NCI-H748 treated with DMSO at 0.1 percent for 48 hours (cell line): ENCODE results near the gene PARD3.
"Not testable (repeated sequence)": the region's sequence is repeated elsewhere in the genome, so short reads cannot be mapped to it uniquely, and the experiment has no call there.

Experiments used
- DNase-seq: peaks from one replicate; lab custom pipeline; 2025; lab: John Stamatoyannopoulos, UW

PARD3 gene

DNA sequence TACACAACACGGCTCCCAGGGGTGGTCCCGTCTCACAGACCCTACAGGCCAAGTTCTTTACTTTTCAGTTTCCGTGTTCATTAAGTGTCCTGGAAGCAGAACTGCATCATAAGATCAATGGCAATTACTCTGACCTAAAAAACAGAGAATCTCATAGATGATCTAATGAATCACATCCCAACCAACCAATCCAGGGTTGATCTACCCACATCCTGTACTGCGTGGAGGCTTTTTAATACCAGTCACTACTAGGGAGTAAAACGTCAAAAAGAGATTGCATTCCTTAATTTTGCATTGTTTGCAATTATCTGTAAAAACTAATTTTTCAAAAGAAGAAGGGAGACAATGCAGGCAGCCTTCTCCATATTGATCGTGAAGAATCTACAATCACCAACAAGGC lies 72.6 kb downstream of the PARD3 start:
- no peak for DNase-seq

DNA sequence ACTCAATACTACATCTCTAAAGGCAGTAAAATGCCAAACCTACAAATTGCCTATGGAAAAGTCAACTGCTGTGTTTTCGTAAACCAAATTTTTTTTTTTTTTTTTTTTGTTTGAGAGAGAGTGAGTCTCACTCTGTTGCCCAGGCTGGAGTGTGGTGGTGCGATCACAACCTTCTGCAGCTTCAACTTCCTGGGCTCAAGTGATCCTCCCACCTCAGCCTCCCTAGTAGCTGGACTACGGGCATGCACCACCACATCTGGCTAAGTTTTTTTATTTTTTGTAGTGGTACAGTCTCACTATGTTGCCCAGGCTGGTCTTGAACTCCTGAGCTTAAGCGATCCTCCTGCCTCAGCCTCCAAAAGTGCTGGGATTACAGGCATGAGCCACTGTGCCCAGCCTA lies 74.0 kb downstream of the PARD3 start:
- DNase-seq = not testable (repeated sequence)

DNA sequence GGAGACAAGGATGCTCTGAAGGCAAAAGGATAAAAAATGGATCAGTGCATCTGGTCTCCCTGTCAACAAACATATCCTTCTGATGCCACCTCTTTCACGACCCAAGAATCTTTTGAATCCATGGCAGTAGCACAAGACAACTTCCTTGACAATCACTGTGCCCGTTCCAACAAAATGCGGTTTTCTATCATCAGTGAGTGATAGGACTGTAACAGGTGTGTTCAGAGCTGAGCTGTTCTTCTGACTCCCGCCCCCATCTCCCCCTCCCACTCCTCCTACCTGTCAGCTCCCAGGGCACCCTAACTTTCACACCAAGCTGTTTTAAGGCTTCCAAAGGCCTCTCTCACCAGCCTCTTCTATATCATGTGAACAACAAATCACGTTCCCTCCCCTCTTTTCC lies 74.8 kb downstream of the PARD3 start:
- no peak for DNase-seq

- DNase-seq = peak; percentile 23
These were observed 75.2 kb downstream of the PARD3 start for GRCh38 chr10:34739915-34740314.

DNA sequence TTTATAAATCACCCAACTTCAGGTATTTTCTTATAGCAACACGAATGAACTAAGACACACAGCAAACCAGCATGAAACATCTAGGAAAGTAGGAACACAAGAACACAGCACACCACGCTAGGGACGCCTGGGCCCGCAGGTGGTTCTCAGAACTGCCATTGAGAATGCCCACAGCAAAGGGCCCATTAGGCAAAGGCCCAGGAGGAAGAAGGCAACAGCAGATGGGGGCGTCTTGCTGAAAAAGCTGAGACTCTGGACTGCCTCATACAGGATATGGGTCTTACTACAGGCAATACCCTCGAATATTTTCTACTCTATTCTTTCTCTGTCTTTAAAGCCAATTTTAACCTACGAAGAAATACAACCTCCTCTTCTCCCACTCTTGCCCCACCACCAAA lies 77.3 kb downstream of the PARD3 start:
- no peak for DNase-seq

GRCh38 chr10:34736976-34737771 lies 77.9 kb downstream of the PARD3 start:
- no peak for DNase-seq

GRCh38 chr10:34734918-34735317 lies 80.2 kb downstream of the PARD3 start:
- DNase-seq = no peak

- DNase-seq = peak; percentile 5
These were observed 82.2 kb downstream of the PARD3 start for GRCh38 chr10:34732926-34733325.

DNA sequence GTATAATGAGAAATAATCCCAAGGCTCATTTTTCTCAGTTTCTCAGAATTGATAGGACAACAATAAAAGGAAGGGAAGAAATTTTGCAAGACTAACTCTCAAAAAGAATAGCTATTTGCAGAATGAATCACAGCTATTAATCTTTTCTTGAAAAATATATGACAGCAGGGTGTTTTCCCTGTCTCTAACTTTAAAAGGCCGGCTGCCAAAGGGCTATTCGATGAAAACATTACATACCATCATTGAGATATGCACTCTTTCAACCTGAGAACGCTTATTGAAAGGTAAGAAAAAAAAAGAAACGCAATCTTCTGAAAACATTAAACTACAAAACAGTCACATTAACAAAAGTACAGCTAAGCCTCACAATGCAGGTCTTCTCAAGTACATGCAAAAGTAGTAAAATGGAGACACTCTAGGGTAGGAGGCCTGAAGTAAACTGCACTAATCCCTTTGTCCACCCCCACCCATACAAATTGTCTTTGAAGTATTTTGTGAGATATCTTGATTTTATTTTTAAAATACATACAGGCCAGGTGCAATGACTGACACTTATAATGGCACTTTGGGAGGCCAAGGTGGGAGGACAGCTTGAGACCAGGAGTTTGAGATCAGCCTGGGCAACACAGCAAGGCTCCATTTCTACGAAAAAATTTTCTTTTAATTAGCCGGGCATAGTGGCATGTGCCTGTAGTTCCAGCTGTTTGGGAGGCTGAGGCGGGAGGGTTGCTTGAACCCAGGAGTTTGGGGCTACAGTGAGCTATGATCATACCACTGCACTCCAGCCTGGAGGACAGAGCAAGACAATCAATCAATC lies 83.0 kb downstream of the PARD3 start:
- no peak for DNase-seq

DNA sequence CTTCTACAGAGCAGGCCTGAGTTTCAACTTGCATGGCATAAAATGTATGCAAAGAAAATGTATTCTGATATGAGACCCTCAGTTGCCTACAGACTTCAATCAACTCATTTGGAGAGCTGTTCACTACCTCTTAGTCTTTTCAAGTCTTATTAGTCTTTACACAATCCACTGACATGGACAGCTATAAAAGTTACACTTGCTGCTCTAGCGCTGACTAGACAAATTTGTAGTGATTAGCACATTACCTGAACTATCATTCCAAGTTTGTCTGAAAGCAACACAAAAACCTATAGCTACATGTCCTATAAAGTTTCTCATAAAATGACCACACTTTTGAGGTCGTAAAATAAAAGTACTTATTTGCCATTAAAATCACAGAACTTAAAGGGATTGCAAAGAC lies 83.9 kb downstream of the PARD3 start:
- no peak for DNase-seq

GRCh38 chr10:34730726-34731125 lies 84.4 kb downstream of the PARD3 start:
- no peak for DNase-seq

DNA sequence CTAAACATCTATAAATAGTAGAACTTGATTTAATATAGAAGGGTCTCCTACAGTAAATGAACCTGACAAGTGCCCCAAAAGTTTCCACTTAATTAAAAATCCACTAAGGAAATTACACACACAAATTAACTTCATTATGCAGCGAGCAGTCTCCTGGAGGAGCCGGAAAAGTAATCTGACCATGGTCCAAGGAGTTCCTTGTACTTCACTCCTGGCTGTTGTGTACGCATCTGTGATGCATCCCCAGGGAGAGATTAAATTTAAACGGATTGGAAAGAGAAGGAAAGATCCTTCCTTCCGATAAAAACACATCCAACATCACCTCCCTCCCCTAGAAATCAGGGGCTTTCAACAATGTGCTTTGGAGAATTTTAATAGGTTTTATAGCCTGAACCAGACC lies 85.5 kb downstream of the PARD3 start:
- no peak for DNase-seq

DNA sequence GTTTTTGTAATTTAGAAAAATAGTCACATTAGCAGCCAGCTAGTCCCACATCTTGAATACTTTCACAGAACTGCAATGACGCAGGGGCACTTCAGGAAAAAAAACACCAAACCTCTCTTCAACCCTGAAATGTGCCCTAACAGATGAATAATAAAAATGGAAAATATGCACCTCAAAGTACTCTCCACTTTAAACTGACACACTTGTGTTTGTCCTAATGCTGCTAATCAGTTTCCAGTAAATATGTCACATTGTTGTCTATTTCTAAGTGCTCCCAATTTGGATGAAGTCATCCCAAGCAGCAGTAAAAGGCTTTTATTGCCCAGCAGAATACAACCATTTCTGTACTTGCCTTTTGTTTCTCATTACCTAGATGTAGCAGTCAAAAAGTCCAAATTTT lies 86.7 kb downstream of the PARD3 start:
- DNase-seq = no peak

DNA sequence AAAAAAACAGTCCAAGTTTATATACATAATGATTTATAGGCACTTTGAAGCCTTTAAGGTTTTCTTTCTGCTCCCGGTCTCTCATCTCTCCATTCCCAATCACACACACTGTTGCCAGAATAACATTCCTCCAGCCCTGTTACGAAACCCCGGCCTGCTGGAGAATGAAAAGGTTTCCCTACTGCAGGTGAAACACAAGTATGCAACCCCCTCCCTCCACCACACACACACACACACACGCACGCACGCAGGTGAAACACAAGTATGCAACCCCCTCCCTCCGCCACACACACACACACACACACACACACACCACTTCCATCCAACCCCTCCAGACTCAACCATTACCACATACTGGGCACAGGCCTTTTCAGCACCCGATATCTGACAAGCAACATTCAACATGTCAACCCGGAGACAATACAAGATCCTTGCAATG lies 87.5 kb downstream of the PARD3 start:
- no peak for DNase-seq

GRCh38 chr10:34726862-34727261 lies 88.2 kb downstream of the PARD3 start:
- DNase-seq = no peak

DNA sequence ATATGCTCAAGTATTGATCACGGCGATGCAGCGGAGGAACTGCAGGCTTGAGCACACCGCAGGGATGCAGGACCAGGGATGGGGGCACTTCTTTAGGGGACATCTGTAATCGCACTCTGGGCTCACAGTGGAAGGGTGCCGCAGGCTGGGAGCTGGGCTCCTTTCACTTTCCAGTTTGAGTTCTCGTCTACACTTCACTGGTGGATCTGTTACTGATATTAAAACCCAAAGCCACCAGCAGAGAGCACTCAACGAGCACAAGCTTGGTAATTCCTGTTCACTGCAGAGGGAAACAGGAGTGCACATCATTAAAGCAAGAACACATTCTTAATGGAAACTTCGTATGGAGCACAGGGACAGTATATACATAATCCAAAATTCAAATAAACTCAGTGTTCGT lies 91.3 kb downstream of the PARD3 start:
- no peak for DNase-seq

DNA sequence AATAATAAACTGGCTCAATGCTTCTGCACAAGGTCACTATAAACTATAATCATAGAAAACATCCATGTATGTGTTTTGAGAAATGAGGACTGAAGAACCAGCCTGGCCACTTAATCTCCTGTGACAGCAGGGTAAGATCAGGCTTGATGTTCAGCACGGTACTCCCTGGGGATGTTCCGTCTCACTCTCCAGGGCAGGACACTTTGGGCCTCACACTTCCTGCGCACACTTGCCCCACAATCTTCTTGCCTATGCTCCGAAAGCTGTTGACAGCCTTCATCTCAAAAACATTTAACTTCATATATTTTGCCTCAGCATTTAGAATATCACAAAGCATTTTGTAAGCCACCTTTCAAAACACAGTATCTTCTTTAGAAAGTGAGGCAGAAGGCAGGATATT lies 92.7 kb downstream of the PARD3 start:
- no peak for DNase-seq

GRCh38 chr10:34721208-34721840 lies 93.8 kb downstream of the PARD3 start:
- DNase-seq = no peak

GRCh38 chr10:34719746-34720145 lies 95.3 kb downstream of the PARD3 start:
- DNase-seq = no peak

- no peak for DNase-seq
These were observed 95.8 kb downstream of the PARD3 start for GRCh38 chr10:34719328-34719727.

- DNase-seq = no peak
These were observed 97.7 kb downstream of the PARD3 start for GRCh38 chr10:34717429-34717828.

- DNase-seq = no peak
These were observed 98.1 kb downstream of the PARD3 start for GRCh38 chr10:34716958-34717357.

DNA sequence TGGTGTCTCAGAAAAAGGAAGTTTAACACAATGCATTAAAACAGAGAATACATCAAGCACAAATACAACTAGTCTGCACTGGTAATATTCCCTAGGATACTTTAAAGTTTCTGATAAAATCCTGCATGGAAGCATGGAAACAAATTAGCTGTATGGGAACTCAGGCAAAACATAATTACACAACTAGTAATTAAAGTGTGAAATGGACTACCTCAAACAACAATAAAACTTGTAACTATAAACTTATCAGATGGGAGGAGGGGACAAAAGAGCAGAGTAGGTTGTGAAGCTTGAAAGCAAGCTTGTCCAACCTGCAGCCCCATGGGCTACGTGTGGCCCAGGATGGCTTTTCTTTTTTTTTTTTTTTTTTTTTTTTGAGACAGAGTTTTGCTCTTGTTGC lies 98.9 kb downstream of the PARD3 start:
- DNase-seq = no peak
